Spleen (tissue), 7 donors: Measurements from ENCODE around the gene TIE1.

Source experiments
- POLR2A ChIP-seq, 3 donors: fragments of 450-650 bp; IDR thresholded peaks; one replicate each; pipeline ENCODE4 v1.5.1; 2017; ENCODE audit warnings: antibody characterized with exemption in 3 of 3, mild to moderate bottlenecking in 1 of 3
- POLR2AphosphoS5 ChIP-seq, 3 donors: sonication (generic); formaldehyde crosslinking; IDR thresholded peaks; one replicate each; pipeline ENCODE4 v1.5.1; 2017; ENCODE audit warnings: antibody characterized with exemption in 3 of 3
- TF ChIP-seq, protein P1 (sequence below), 11 experiments: fragments of 200-600 bp in 7 of 11; fragments of 450-650 bp in 4 of 11; sonication (generic) in 4 of 11; IDR thresholded peaks in 8 of 11; conservative IDR thresholded peaks in 3 of 11; 1 replicate in 7 of 11; 2 replicates in 4 of 11; pipeline versions ENCODE4 v1.4.0 to v1.8.0; 2016 to 2021; ENCODE audit warnings: antibody characterized with exemption in 11 of 11, inconsistent platforms in 4 of 11, mild to moderate bottlenecking in 1 of 11
- donor health status: DM: no; HTN: no; CAD: no; lungs with moderate emphysema.
- donor health status: DM: no; HTN: no; CAD: no.
- donor health status: DM: no; HTN: no; CAD: no.

DNA sequence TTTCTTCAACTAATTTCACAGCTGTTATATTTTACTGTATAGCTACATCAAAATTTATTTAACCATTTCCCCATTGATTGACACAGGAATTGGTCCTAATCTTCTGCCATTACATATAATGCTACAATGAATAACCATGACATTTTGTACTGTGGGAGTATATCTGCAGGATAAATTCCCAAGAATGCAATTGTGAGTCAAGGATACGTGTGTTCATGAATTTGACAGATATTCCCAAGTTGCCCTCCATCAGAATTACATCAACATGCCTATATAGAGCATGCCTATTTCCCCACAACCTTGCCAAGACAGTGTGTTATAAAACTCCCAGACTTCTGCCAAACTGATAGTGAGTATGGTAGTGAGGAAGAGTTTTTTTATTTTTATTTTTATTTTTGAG lies 2.7 kb upstream of the TIE1 start:
- TF ChIP-seq, protein P1, sequence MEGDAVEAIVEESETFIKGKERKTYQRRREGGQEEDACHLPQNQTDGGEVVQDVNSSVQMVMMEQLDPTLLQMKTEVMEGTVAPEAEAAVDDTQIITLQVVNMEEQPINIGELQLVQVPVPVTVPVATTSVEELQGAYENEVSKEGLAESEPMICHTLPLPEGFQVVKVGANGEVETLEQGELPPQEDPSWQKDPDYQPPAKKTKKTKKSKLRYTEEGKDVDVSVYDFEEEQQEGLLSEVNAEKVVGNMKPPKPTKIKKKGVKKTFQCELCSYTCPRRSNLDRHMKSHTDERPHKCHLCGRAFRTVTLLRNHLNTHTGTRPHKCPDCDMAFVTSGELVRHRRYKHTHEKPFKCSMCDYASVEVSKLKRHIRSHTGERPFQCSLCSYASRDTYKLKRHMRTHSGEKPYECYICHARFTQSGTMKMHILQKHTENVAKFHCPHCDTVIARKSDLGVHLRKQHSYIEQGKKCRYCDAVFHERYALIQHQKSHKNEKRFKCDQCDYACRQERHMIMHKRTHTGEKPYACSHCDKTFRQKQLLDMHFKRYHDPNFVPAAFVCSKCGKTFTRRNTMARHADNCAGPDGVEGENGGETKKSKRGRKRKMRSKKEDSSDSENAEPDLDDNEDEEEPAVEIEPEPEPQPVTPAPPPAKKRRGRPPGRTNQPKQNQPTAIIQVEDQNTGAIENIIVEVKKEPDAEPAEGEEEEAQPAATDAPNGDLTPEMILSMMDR (IDR thresholded peaks at IDR 0.05 in 8 of 11, conservative IDR thresholded peaks at IDR 0.05 in 3 of 11), result no peak
- TF ChIP-seq POLR2A (IDR thresholded peaks at IDR 0.05) (no peak), POLR2AphosphoS5 (IDR thresholded peaks at IDR 0.05) (no peak)
